GM12874 (cell line): ENCODE measurements around the gene FOXF1.

ENCODE experiments used
- CTCF ChIP-seq: IDR thresholded peaks from 2 replicates; pipeline ENCODE4 v1.5.1; 2011; ENCODE audit warnings: low read depth, mild to moderate bottlenecking, control low read depth, low read length, moderate library complexity; ENCODE audit not compliant: insufficient read depth

The FOXF1 gene

GRCh38 chr16:86522634-86523033, 12.3 kb downstream of the FOXF1 start:
- no peak for TF ChIP-seq CTCF

GRCh38 chr16:86523166-86523740, 12.9 kb downstream of the FOXF1 start:
- no peak for TF ChIP-seq CTCF

GRCh38 chr16:86524029-86524428, 13.7 kb downstream of the FOXF1 start:
- no peak for TF ChIP-seq CTCF

- no peak for TF ChIP-seq CTCF
Measured at GRCh38 chr16:86525696-86526095, 15.4 kb downstream of the FOXF1 start.

GRCh38 chr16:86527366-86527765, 17.0 kb downstream of the FOXF1 start:
- no peak for TF ChIP-seq CTCF

GRCh38 chr16:86528061-86528929, 18.0 kb downstream of the FOXF1 start:
- TF ChIP-seq CTCF: no peak

GRCh38 chr16:86529160-86529559, 18.8 kb downstream of the FOXF1 start:
- TF ChIP-seq CTCF: no peak
